Measurements from ENCODE around the gene TRPM1. TPM values are rescaled to one million over a fixed set of nuclear protein-coding genes. Genes with fewer than 3 reads are reported as not detected.

The TRPM1 gene
- total RNA-seq, 6 experiments from 2014 or later: 0.03 to 0.18 (median 0.17) TPM; not detected in 3

GRCh38 chr15:31077941-31078340, 23.6 kb downstream of the TRPM1 start:
- no peak overlapping the region for H3K4me3 Mint-ChIP-seq
- H3K36me3 Mint-ChIP-seq (ENCODE audit: low read depth): no peaks in the 10 kb centered on the region
- no peak overlapping the region for H3K27ac Mint-ChIP-seq
- H3K9me3 Mint-ChIP-seq: no peaks in the 10 kb centered on the region
- no peak for DNase-seq
- peaks cover 9% of the 10 kb centered on the region for H3K27me3 Mint-ChIP-seq (ENCODE audit: insufficient read depth)
- TF ChIP-seq CTCF (IDR thresholded peaks at IDR 0.05): no peak
- peaks cover 35% of the 10 kb centered on the region for H3K4me1 Mint-ChIP-seq (ENCODE audit: low read depth)

- Mint-ChIP-seq H3K36me3 (ENCODE audit: low read depth) (no peaks in the 10 kb centered on the region), H3K4me1 (ENCODE audit: low read depth) (peaks cover 31% of the 10 kb centered on the region), H3K9me3 (no peaks in the 10 kb centered on the region)
These were observed 24.3 kb downstream of the TRPM1 start for GRCh38 chr15:31077181-31077580.

GRCh38 chr15:31074321-31074720, 27.2 kb downstream of the TRPM1 start:
- H3K27ac Mint-ChIP-seq: no peak overlapping the region
- no peaks in the 10 kb centered on the region for H3K9me3 Mint-ChIP-seq
- no peak for TF ChIP-seq CTCF (IDR thresholded peaks at IDR 0.05)
- DNase-seq: no peak
- H3K4me3 Mint-ChIP-seq: no peak overlapping the region
- H3K4me1 Mint-ChIP-seq (ENCODE audit: low read depth): peaks cover 19% of the 10 kb centered on the region
- peaks cover 6% of the 10 kb centered on the region for H3K27me3 Mint-ChIP-seq (ENCODE audit: insufficient read depth)
- H3K36me3 Mint-ChIP-seq (ENCODE audit: low read depth): no peaks in the 10 kb centered on the region

More at GRCh38 chr15:31077181-31077580, 24.3 kb downstream of the TRPM1 start:
- no peak overlapping the region for H3K4me3 Mint-ChIP-seq
- no peak overlapping the region for H3K27ac Mint-ChIP-seq
- DNase-seq: no peak
- no peak for TF ChIP-seq CTCF (IDR thresholded peaks at IDR 0.05)
- peaks cover 6% of the 10 kb centered on the region for H3K27me3 Mint-ChIP-seq (ENCODE audit: insufficient read depth)

GRCh38 chr15:31070867-31071266, 30.7 kb downstream of the TRPM1 start:
- TF ChIP-seq CTCF (IDR thresholded peaks at IDR 0.05): no peak
- H3K27me3 Mint-ChIP-seq (ENCODE audit: insufficient read depth): peaks cover 4% of the 10 kb centered on the region
- no peaks in the 10 kb centered on the region for H3K9me3 Mint-ChIP-seq
- H3K4me3 Mint-ChIP-seq: no peak overlapping the region
- no peak for DNase-seq
- no peaks in the 10 kb centered on the region for H3K36me3 Mint-ChIP-seq (ENCODE audit: low read depth)
- H3K27ac Mint-ChIP-seq: no peak overlapping the region
- H3K4me1 Mint-ChIP-seq (ENCODE audit: low read depth): peaks cover 16% of the 10 kb centered on the region

GRCh38 chr15:31069360-31070000, 32.0 kb downstream of the TRPM1 start:
- Mint-ChIP-seq H3K36me3 (ENCODE audit: low read depth) (no peaks in the 10 kb centered on the region), H3K4me1 (ENCODE audit: low read depth) (peaks cover 16% of the 10 kb centered on the region), H3K9me3 (no peaks in the 10 kb centered on the region), H3K4me3 (peak overlapping the region; percentile 50; the same call in 1 of the 2 replicates), H3K27ac (peak overlapping the region; percentile 81), H3K27me3 (ENCODE audit: insufficient read depth) (peaks cover 2% of the 10 kb centered on the region)
- peak; percentile 63 for DNase-seq
- no peak for TF ChIP-seq CTCF (IDR thresholded peaks at IDR 0.05)

Measured in HFFc6 (cell line).